C1 segment of cervical spinal cord (tissue), 14 donors: ENCODE measurements around the gene CECR2.

Experiments used
- DNase-seq, 14 donors: peaks; one replicate each; lab custom pipeline; 2025; lab: John Stamatoyannopoulos, UW

Gene CECR2

DNA sequence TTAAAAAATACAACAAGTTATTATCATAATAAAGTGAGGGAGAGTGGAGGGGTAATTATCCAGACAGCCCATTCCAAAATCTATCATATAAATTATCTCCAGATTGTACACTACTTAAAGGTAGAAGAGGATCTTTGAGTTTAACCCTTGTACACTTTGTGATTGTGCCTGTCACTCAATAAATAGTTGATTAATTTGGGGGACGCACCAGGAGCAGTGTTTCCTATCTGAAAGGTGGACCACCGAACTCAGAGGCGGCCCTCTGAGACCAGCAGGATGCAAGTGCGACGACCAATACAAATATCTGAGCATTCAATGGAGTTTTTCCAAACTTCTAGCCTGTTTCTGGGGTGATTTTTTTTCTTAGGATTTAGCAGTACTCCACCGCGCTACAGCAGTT lies 1.1 kb upstream of the CECR2 start:
- DNase-seq, result no peak

DNA sequence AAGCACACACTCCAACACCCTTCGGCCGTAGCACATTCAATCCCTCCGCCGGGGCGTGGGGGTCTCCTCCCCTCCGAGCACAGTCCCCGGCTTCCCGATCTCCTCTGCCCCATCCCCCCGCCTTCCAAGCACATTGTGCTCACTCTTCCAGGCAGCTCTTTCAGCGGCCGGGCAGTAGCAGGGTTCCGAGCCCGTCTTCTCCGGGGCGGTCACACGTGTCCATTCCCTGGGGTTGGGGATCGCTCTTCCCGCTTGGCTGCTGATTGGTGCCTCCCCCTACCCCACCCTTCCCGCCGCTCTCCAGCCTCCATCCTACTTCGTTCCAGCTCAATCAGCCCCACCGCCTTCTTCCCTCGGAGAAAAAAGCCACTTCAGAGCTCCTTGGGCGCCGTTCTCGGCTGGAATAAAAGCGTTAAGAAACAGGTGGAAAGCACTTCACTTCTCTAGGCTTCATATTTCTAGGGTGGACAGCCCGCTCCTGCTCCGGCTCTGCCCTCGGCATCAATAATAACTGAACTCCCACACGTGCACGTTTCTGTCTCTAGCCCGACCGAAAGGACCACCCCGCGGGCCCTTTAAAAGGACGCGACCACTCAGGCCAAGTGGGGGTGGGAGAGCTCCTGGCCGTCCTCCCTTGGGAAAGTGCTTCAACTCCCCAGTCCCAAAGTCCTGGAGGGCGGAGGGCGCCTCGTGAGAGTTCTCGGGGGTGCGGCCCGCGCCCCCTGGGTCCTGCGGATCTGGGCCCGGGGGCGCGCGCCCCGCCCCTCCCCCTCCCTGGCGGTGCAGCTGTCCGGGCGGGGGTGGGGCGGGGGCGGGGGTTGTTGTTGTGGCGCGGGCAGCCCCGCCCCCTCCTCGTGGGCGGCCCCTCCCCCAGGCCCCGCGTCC lies 464 bp upstream of the CECR2 start:
- DNase-seq, result peak in 13 of 14 donors; percentile 63 to 90 (median 81)

DNA sequence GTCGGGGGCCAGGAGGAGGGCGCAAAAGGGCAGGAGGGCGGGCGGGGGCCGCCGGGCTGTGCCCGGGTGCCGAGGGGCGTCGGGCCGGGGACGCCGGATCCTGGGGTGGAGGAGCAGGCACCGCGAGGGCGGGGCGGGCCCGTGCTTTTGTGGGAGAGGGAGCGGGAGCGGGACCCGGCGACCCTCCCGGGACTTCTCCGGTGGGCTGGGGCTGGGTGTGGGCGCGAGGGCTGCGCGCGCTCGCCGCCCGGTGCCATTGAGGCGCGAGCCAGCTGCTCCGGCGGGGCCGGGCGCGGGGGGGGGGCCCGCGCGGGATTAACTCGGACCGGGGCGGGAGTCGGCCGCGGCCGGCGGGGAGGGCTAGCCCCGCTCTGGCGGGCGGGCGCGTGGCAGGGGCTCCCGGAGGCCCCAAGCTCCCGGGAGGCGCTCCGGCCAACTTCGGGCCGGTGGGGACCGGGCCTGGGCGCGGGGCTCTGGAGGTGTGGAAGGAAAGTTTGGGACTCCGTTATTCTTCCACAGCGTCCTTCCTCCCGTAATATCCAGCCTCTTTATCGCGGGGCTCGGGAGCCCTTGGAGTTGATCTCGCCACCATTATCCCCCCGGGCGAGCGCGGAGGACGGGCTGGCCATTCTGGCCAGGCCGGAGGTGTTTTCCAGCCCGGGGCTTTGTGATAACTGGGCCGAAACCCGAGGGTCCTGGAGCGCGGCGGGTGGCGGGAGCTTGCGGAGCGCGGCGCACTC lies 936 bp downstream of the CECR2 start:
- peak in 8 of 14 donors; percentile 21 to 67 (median 56) for DNase-seq

DNA sequence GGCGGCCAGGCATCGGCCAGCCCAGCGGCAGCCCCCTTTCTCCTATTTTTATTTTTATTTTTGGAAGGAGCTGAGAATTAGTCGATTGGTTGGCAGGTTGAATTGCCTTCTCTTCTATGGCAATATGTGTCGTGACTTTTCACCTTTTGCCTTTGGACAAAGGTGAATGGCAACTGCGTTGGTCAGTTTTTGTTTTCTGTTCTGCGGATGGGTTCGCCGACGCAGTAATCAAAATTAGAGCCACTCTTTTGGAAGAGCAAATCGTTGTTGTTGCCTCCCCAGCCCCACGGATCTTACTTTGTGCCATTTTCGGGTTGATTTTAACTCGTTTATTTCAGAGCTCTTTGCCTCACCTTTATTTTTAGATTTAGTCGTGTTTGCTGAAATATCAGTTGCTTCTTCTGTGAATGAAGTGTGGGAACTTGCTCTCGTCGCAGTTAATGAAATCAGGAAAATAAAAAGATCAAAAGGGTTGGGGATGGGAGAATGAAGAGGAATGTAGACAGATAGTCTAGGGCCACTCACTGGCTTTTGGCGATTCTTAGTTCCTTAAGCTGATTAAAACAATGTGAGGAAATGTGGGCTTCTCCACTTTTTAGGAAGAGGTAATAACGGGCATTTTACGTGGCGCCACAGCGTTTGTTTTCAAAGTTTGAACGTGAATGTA lies 1.6 kb downstream of the CECR2 start:
- DNase-seq, result peak in 1 of 14 donors; percentile 41

DNA sequence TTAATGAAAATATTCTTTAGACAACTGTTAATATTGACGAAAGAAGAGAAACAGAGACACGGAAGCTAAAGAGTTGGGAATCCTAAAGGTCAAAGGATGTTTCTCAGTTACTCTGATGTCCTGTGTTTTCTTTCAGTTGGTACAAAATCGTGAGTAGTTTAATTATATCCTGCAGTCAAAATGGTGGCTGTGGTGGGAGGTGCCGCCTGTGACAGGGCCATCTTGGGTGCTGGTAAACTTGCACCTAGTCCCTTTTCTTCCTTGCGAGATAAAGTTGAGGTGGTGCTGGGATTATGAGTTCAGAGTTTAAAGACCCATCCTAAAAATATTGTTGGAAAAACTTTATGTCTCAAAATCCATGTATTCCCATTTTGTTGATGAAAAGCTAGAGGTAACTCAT lies 2.2 kb downstream of the CECR2 start:
- no peak for DNase-seq

DNA sequence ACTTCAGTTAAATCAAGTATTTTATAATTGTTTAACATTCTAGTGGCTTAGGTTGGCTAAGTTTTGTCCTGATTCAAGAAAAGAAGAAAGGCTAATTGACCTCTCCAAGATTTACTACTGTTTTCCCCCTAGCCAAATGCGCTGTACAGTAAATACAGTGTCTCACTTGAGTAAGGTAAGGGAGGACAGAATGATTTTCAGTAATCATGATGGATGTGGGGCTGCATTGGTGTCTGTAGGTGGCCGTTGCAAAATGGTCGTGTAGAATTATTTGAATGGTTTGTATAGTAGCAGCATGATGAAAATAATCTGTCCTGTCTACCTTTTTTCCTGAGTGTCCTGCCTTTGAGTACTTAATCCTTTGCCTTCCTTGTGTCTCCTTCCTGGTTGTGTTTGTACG lies 4.6 kb downstream of the CECR2 start:
- DNase-seq, result no peak

DNA sequence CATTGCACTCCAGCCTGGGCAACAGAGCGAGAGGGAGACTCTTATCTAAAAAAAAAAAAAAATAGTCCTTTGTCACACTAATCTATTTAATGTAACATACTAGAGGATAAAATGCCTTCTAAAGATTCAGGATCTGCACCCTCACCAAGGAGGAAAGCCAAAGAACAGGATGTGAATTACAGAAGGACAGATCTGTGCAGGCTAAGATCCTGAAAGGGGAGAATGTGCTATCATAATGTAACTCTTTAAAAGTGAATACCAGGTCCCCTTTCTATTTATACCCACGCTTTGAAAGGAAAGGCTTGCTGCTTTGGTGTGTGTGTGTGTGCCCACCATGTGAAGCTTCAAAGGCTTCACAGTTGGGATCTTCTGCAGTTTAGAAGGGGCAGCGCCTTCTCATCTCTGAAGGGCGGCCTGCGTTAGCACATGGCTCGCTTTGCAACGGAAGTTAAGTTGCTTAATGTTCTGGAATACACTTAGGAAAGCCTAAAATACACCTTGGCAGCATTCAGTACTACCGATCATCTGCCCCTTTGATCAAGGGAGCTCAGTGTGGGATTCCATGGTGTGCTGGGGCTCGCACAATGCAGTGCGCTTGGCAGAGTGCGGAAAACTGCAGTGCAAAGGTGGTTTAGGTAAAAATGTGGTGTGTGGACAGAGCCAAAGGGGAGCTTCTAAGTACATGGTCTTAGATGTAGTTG lies 6.8 kb downstream of the CECR2 start:
- DNase-seq, result no peak

DNA sequence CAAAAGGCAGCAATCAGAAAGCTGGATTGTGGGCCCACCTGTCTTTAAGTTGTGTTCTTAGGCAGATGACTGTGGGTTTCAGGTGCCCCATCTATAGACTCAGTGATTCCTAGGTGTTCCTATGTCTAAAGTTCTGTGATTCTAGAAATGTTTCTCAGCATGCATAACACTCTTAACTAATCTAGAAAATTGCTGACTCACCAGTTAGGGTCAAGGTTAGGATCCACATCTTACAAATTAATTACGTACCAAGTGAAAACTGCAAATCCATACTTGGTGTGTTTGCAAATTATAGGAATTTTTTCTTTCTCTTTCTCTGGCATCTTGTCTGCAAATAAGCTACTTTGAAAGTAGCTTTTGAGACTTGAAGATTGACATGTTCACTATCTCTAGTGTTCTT lies 7.7 kb downstream of the CECR2 start:
- DNase-seq, result no peak

DNA sequence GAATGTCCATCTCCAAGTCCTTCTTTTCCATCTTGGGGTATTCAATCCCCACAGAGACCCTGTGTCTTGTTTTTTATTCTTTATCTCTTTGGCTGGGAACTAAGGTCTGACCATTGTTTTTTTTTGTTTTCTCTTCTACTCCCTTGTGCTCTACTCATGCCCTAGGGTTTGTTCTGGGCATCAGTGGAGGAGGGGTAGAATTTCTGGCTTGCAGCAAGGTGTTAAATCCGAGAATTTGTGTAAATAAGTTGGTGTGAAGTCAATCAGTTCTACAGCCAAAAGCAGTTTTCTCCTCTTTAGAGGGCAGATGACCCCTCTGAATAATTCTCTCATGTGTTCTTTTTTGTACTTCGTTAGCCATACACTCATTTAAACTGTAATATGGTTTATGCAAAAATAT lies 10.7 kb downstream of the CECR2 start:
- no peak for DNase-seq

DNA sequence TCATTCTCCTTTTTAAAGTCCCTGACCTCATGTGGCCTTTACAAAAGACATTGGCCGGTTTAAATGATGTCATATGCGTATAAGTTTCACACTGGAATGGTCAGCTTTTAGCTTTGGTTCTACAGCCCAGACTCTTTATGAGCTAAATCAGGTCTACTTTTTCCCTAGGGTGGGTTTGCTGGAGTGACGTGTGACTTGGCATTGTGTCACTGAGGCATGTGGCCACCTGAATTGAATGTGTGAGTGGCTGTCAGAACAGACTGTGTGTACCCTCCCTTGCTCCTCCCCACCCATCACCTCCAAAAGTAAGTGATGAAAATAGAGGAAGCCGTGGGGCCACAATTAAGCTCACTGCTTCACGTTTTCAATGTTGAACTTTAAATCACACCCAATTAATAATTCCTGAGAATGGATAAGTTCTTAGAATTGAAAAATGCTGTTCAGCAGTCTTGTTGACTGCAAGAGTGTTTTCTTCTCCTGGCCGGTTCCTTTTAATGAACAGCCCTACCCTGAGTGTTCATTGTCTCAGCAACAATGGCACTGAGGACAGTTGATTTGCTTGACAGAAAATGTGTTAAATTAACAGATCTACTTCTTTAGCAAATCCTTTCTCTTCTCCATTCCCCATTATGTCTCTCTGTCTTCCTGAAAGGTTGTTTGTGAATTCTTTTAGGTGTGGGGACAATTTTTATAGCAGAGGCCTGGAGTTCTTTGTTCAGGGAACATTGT lies 11.3 kb downstream of the CECR2 start:
- DNase-seq, result peak in 2 of 14 donors; percentile 3 to 47

DNA sequence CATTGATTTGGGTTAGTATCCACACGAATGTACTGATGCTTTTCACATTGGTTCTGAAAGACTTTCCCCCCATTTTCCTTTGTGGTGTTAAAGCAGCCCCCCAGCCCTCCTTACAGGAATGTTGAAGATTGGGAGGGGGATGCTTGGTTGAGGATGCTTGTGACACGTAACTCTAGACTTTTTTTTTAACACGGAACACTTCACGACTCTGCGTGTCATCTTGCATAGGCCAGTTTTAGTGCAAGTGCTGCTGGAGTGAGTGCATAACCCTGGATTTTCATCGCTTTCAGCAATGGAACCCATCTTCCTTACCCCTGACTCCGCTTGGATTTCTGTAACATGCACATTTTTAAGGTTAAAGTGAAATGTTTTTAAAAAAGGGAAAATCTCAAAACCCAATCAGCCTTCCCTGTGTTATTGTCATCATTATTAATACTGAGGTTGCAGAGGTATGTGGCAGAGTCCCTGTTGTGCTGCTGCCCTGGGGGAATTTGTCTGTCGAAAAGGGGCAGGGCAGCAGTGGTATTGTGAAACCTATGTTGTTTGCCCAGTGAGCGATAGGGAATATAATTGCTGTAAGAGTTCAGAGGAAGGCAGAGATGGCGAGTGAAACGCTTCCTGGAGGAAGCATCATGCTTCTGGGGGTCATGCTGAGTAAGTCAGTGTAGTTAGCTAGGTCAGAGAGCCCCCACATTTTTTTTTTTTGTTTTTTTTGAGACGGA lies 12.1 kb downstream of the CECR2 start:
- no peak for DNase-seq

DNA sequence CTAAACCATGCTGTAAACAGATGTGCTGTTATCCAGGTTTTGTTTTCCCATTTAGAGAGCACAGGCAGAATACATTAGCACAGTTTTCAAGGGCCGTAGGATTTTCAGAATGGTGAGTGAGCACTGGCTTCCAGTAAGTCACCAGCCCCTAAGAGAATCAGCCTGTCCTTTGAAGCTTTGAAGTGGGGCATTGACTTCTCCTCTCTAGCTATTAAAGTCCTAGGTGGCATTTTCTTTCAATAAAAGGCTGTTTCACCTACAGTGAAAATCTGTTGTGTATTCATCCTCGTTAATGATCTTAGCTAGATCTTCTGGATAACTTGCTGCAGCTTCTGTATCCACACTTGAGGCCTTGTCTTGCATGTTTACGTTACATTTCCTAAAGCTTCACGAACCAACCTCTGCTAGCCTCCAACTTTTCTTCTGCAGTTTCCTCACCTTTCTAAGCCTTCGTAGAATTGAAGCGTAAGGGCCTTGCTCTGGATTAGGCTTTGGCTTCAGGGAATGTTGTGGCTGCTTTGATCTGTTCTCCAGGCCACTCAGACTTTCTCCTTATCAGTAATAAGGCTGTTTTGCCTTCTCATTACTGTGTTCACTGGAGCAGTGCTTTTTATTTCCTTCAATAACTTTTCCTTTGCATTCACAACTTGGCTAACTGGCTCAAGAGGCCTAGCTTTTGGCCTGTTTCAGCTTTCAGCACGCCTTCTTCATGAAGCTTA lies 15.5 kb downstream of the CECR2 start:
- DNase-seq, result no peak

DNA sequence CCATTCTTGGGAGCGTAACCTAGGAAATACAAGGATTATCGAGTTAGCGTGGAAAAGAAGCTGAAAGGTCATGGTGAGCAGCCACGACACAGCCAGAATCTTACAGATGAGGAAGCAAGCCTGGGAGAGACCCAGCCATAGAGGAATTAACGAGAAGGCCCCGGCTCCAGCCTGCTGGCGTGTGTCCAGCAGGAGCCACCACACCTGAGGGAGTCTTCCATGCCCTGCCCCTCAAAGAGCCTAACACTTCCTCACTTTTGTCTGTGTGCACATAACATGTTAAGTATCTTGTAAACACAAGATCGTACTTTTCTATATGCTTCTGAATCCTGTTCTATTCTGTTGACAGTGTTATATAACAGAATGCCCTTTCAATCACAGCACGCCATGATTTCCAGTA lies 18.1 kb downstream of the CECR2 start:
- peak in 1 of 14 donors; percentile 32 for DNase-seq

DNA sequence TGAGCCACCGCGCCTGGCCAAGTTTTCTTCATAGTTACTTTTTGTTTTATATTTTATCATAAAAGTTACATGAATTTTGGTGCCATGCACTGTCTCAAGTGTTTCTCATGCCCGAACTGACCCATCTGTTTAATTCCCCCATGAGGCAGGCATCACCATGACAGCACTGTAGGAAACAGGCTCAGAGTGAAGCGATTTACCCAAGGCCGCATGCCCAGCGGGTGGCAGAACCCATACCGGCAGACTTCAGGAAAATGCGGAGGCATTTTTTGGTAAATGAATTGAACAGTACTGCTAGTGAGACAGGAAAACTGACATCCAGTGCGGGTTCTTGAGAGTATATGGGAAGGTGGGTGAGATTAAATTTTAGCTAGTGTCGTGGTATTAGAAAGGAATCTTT lies 19.0 kb downstream of the CECR2 start:
- peak in 1 of 14 donors; percentile 16 for DNase-seq

DNA sequence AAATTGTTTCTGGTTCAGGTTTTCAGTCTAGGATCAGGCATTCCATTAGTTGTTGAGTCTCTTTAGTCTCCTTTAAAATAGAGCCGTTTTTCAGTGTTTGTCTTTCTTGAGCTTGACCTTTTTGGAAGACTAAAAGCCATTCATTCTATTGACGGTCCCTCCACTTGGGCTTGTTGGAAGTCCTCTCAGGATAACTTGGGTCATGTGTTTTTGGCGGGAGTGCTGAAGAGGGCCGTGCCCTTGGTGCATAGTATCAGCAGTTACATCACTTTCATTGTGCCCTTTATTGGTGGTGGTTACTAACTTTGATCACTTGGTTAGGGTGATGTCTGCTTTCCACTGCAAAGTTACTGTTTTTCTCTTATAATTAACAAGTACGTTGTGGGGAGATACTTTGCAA lies 20.8 kb downstream of the CECR2 start:
- no peak for DNase-seq

DNA sequence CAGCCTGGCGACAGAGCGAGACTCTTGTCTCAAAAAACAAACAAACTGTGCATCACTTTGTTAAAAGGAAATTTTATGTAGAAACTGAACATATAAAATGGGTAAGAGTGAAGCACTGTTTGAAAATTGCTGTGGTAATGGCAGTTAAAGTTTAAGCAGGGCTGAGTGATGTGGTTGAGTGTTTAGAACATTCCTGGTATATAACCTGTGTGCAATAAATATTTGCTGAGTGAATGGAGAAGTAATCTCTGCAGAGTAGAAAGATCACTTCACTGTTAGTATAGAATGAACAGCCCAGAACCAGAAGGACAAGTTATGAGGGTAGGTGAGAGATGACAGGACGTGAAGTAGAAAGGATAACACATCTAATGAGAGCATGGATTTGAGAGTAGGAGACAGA lies 27.3 kb downstream of the CECR2 start:
- no peak for DNase-seq

DNA sequence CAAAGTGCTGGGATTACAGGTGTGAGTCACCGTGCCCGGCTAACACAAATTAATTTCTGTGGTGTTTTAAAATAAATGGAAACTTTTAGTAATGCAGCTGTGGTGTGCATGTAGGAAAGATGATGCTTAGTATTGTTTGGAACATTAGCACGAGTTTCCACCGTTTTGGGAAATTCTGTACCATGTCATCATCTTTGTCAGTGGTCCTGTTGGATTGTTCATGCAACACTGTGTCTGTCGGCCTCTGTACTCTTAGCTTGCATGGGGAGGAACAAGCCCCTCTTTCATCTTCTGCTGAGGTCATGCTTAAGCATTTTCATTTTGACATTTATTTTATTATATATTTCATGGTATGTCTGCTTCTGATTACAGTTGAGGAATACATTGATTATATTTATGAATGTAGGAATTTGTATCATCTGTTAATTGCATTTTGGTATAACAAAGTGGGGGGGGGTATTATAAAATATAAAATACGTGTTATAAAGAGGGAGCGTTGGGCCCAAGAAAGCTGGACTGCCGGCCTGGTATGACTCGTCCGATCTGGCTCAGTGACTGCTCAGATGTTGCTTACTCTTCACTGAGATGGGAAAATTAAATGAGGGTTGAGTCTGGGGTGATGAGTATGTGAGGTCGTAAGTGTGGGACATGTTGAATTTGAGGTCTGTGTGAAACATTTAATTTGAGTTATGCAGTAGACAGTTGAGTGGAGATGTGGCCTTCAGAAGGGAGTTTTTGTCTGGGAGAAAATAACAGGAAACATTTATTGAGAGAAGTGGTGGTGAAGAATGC lies 28.7 kb downstream of the CECR2 start:
- DNase-seq, result no peak

DNA sequence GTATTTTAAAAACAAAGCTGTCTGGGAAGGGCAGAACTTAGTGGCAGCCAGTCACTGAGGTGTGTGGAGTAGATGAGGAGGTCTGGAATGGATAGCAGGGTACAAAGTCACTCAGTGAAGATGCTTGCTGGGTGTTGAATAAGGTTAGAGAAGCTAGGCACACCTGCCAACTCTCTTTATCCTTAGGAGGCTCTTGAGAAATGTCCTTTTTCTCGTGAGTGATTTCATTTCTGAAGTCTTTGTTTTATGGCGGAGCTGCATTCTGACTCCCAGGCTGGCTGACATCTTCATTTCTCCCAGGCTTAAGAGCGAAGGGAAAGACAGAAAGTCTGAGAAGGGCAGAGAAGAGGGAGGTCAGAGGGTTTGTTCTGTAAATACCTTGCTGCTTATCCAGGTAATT lies 31.0 kb downstream of the CECR2 start:
- DNase-seq, result no peak

DNA sequence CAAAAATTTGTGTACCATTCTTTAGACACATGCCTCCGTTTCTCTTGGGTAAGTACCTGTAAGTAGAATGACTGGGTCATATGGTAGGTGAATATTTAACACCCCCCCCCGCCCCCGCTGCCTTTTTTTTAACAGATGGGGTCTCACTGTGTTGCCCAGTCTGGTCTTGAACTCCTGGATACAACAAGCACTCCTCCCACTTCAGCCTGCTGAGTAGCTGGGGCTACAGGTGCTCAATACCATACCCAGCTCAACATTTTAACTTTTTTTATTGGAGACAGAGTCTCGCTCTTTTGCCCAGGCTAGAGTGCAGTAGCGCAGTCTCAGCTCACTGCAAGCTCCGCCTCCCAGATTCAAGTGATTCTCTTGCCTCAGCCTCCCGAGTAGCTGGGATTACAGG lies 32.5 kb downstream of the CECR2 start:
- no peak for DNase-seq
